A549 treated with DMSO at 1 μM for 4 hours (cell line): ENCODE data around the gene MRTFA. TPM values are rescaled to one million over a fixed set of nuclear protein-coding genes. Genes with fewer than 3 reads are reported as not detected.

ENCODE experiments used
- total RNA-seq: library from RNA; stranded (reverse); fragments of 200-300 nt; extraction: Qiagen RNA extraction; gene quantifications from 5 replicates; pipeline ENCODE4 v1.2.3, GENCODE V29; 2022; ENCODE audit warnings: low read depth

Gene MRTFA
- 33.9 to 44.3 TPM (median 38.0 TPM) in 5 replicates for total RNA-seq

DNA sequence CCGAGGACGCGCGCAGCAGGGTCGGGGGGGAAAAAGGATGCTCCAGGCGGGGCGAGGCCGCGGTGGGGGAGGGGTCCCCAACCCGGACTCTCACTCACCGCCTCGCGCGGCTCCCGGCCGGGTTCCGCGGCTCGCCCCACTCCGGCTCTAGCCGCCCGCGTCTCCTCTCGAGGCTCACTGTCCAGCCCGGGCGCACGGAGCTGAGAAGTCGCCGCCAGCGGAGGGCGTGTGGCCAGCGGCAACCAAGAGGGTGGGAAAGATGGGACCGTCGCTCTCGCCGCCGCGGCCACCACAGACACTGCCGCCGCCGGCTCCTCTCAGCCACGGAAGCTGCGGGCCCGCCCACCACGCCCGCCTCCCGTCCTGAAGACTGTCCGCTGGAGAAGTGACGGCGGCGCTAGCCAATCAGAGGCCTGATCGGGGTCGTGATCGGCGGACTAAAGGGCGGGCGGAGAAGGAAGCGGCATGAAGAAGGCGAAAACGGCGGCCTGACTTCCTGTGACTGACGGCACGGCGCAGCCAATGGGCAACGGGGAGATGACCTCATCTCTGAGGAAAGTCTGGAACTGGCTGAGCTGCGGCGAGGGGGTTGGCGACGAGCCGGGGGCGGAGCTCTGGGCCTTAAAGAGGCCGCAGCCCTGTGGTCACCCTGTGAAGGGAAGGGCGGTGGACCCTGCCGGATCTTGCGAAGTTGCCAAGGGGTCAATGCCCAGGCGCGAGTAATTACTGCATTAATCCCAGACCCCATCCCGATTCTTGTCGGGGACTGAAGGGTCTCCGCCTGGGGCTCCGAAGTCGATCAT is at the start of gene MRTFA:
TSS of gene MRTFA (minus strand) at position 340 of the 803 bp plus-strand sequence.

GRCh38 chr22:40679249-40679963 is 42.9 kb upstream of the MRTFA start, which contains the start of gene MCHR1:
MCHR1 (plus strand) TSS chr22:40679484; CDS start chr22:40679653, 169 bp downstream.

Other genes starting within 250 kb of the MRTFA start
- not detected in 5 replicates for gene MCHR1, start 42.8 kb upstream of the MRTFA start, total RNA-seq
- 21.1 to 25.4 TPM (median 24.6 TPM) in 5 replicates for gene SLC25A17, start 182.6 kb upstream of the MRTFA start, total RNA-seq
- gene ST13, start 219.9 kb upstream of the MRTFA start, total RNA-seq: 150 to 170 TPM (median 159 TPM) in 5 replicates
- 8.1 to 12.0 TPM (median 9.6 TPM) in 5 replicates for gene XPNPEP3, start 220.4 kb upstream of the MRTFA start, total RNA-seq
- not detected in 5 replicates for gene DNAJB7, start 225.4 kb upstream of the MRTFA start, total RNA-seq